Measurements from ENCODE around the gene PCBP3. TPM values are rescaled to one million over a fixed set of nuclear protein-coding genes. Genes with fewer than 3 reads are reported as not detected.
A peak's percentile ranks its signal among the peaks of the same experiment; 100 is the strongest.

The PCBP3 gene
- total and polyA plus RNA-seq, 12 donors = 1.7 to 15.8 (median 4.7) TPM

- peak overlapping the region in 1 of 5 donors; percentile 41 for H3K27ac ChIP-seq
- DNase-seq = no peak
- whole genome bisulfite sequencing, 4 donors = 81 to 86% (median 81%) methylated on average over 10 to 14 of the region's 14 CpGs
- no peaks in the 10 kb centered on the region for H3K4me1 ChIP-seq (replicated peaks in 1 of 2)
- H3K9me3 ChIP-seq (replicated peaks in 1 of 3) = no peaks in the 10 kb centered on the region
- intact Hi-C loops (cut with DNase I) = no loop called here
- TF ChIP-seq POLR2A (IDR thresholded peaks at IDR 0.05) (no peak), CTCF (IDR thresholded peaks at IDR 0.05) (no peak)
- H3K27me3 ChIP-seq = no peaks in the 10 kb centered on the region
- no peak overlapping the region for H3K4me3 ChIP-seq
- no peaks in the 10 kb centered on the region for H3K36me3 ChIP-seq (replicated peaks in 1 of 2)
These were observed 103.8 kb downstream of the PCBP3 start for GRCh38 chr21:45747233-45747766.

- Histone ChIP-seq H3K27me3 (no peaks in the 10 kb centered on the region), H3K27ac (peak overlapping the region in 1 of 5 donors; percentile 41), H3K4me1 (replicated peaks in 1 of 2) (no peaks in the 10 kb centered on the region), H3K9me3 (replicated peaks in 1 of 3) (no peaks in the 10 kb centered on the region), H3K4me3 (no peak overlapping the region), H3K36me3 (replicated peaks in 1 of 2) (no peaks in the 10 kb centered on the region)
- TF ChIP-seq POLR2A (IDR thresholded peaks at IDR 0.05) (no peak), CTCF (IDR thresholded peaks at IDR 0.05) (peak in 2 of 6 experiments; percentile 18 to 32)
- intact Hi-C loops (cut with DNase I) = no loop called here
- peak; percentile 55 to 84 (median 75) for DNase-seq
- 48 to 57% (median 51%) methylated on average over 15 to 18 of the region's 18 CpGs for WGBS, 4 donors
These were observed 104.4 kb downstream of the PCBP3 start for GRCh38 chr21:45747802-45748445.

- Histone ChIP-seq H3K9me3 (replicated peaks in 1 of 3) (no peaks in the 10 kb centered on the region), H3K27me3 (no peaks in the 10 kb centered on the region), H3K4me3 (no peak overlapping the region), H3K36me3 (replicated peaks in 1 of 2) (no peaks in the 10 kb centered on the region), H3K4me1 (replicated peaks in 1 of 2) (no peaks in the 10 kb centered on the region), H3K27ac (peak overlapping the region in 1 of 5 donors; percentile 41)
- no peak for TF ChIP-seq CTCF (IDR thresholded peaks at IDR 0.05)
- peak in 1 of 7 donors; percentile 51 for DNase-seq
- 38 to 85% (median 75%) methylated on average over 2 to 7 of the region's 7 CpGs for WGBS, 4 donors
- intact Hi-C loops (cut with DNase I) = no loop called here
These were observed 105.1 kb downstream of the PCBP3 start for GRCh38 chr21:45748593-45748992.

- Histone ChIP-seq H3K4me1 (replicated peaks in 1 of 2) (no peaks in the 10 kb centered on the region), H3K27me3 (no peaks in the 10 kb centered on the region), H3K36me3 (replicated peaks in 1 of 2) (no peaks in the 10 kb centered on the region), H3K27ac (no peak overlapping the region), H3K4me3 (no peak overlapping the region), H3K9me3 (replicated peaks in 1 of 3) (no peaks in the 10 kb centered on the region)
- WGBS, 4 donors = 86 to 93% (median 88%) methylated on average over 14 to 15 of the region's 15 CpGs
- intact Hi-C loops (cut with DNase I) = no loop called here
- peak in 1 of 7 donors; percentile 25 for DNase-seq
- TF ChIP-seq POLR2A (IDR thresholded peaks at IDR 0.05) (no peak), CTCF (IDR thresholded peaks at IDR 0.05) (no peak)
These were observed 106.4 kb downstream of the PCBP3 start for GRCh38 chr21:45749974-45750373.
